DOHH2 (cell line): ENCODE data around the gene GRK4.

Experiments
- EZH2phosphoT487 ChIP-seq: fragments of 200-600 bp; sonication (generic); IDR thresholded peaks from 2 replicates; pipeline ENCODE4 v1.6.1; 2017; ENCODE audit warnings: borderline replicate concordance, mild to moderate bottlenecking, antibody characterized with exemption, low read length, moderate library complexity, mixed read lengths
- TF ChIP-seq, protein P1 (sequence below): fragments of 200-600 bp; sonication (generic); IDR thresholded peaks from one replicate; pipeline ENCODE4 v1.5.1; 2014; ENCODE audit warnings: antibody characterized with exemption, mild to moderate bottlenecking, low read depth, low read length; ENCODE audit not compliant: poor library complexity, severe bottlenecking

DNA sequence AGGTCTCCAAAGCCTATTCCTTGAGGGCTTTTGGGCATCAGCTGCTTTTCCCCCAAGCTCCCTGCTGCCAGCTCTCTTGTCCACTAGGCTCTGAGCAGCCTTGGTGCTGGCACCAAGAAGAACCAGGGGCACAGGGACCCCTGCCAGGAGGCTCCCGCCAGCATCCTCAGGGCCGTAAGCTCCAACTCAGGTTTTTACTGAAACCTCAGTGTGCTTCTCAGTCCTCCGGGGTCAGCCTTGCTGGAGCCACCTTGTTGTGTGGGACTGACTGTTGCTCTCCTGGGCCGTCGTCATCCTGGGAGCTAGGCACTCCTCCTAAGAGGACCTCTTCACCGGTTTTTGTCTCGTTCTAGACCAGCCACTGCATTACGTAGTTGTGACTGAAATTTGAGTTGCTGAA lies 39.1 kb upstream of the GRK4 start:
- TF ChIP-seq, protein P1, sequence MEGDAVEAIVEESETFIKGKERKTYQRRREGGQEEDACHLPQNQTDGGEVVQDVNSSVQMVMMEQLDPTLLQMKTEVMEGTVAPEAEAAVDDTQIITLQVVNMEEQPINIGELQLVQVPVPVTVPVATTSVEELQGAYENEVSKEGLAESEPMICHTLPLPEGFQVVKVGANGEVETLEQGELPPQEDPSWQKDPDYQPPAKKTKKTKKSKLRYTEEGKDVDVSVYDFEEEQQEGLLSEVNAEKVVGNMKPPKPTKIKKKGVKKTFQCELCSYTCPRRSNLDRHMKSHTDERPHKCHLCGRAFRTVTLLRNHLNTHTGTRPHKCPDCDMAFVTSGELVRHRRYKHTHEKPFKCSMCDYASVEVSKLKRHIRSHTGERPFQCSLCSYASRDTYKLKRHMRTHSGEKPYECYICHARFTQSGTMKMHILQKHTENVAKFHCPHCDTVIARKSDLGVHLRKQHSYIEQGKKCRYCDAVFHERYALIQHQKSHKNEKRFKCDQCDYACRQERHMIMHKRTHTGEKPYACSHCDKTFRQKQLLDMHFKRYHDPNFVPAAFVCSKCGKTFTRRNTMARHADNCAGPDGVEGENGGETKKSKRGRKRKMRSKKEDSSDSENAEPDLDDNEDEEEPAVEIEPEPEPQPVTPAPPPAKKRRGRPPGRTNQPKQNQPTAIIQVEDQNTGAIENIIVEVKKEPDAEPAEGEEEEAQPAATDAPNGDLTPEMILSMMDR, result no peak
- no peak for TF ChIP-seq EZH2phosphoT487
